ENCODE data around the gene DCUN1D2.

DCUN1D2 gene

DNA sequence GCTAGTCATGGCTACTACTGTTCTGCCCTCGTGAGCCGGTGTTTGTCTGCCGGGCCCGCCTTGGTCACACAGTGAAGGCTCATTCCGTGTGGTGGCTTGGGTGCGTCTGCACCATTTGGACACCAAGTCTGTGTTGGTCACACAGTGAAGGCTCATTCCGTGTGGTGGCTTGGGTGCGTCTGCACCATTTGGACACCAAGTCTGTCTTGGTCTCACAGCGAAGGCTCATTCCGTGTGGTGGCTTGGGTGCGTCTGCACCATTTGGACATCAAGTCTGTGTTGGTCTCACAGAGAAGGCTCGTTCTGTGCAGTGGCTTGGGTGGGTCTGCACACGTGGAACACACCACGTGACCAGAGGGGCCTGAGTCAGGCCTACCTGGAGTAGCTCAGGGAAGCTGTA, 29.0 kb upstream of the DCUN1D2 start:
- DNase-seq (ENCODE audit: low spot score): no peak

DNA sequence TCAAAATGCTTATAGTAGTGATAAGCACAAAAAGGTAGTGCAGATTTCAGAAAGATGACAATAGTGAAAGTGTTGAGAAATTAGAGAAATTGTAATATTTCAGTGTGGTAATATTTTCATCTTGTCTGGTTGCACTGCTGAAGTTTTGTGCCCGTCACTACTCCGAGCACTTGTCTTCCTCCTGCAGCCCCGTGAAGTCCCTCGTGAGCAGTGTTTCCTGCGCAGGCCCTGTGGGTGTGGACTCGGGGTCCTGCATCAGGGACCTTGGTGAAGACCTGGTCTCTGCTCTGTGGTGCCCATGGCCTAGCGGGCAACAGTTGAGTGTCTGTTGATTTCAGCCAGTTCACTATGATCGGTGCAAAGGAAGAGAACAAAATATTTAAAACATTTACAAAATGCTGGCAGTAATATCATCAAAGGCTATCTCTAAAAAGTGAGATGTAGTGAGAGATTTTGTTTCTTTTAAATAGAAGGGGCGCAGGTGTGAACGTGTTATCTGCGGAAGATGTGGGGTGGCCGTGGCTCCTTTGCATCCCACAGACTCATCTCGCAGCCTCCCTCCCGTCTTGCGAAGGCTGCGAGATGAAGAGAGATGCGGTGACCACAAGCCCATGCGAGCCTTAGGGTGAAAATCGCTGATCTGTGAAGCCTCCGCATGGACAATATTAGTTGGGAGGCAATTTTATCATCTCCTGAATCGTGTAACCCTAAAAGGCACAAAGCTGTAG, 27.7 kb upstream of the DCUN1D2 start:
- DNase-seq (ENCODE audit: low spot score): no peak

DNA sequence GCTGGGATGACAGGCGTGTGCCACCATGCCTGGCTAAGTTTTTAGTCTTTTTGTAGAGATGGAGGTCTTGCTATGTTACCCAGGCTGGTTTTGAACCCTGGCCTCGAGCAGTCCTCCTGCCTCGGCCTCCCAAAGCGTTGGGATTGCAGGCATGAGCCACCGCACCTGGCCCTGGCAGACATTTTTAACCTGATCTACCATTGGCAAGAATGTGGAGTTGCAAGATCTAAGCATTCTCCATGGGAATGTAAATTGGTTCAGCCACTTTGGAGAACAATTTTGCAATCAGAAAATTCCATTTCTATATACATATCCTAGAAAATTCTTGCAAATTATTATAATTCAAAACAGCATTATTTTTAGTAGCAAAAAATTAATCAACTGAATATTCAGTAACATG, 24.3 kb upstream of the DCUN1D2 start:
- DNase-seq (ENCODE audit: low spot score): no peak

DNA sequence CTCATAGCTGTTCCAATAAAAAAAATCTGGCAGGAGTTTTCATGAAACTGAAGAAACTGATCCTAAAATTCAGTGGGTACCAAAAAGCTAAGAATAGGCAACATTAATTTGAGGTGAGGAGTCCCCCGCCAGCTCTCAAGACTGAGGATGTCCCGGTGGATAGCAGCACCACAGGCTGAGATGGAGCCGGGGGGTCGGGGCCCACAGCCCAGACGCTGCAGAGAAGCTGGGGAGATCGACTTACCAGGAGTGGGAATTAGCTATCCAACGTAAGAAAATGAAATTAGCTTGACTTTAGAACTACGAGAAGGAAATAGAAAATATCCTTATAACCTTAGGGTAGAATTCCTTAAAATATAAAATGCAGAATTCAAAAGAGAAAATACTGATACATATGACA, 23.2 kb upstream of the DCUN1D2 start:
- DNase-seq (ENCODE audit: low spot score): no peak

DNA sequence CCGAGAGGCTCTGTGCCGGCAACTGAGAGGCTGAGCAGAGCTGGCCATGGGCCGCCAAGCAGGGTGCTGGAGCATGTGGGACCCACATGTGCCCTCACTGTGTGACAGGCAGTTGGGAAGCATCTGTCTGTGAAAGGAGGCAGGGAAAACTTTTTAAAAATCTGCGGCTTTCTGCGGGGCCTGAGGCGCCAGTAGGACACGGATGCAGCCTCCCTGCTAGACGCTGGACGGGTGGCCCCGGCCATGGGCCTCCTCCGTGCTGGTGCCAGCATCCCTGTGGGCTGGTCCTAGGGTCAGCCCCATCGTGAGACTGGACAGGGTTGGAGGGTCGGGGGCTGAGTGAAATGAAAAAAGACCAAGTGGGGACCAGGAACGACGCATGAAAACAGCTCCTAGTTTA, 20.9 kb upstream of the DCUN1D2 start:
- DNase-seq (ENCODE audit: low spot score): no peak

DNA sequence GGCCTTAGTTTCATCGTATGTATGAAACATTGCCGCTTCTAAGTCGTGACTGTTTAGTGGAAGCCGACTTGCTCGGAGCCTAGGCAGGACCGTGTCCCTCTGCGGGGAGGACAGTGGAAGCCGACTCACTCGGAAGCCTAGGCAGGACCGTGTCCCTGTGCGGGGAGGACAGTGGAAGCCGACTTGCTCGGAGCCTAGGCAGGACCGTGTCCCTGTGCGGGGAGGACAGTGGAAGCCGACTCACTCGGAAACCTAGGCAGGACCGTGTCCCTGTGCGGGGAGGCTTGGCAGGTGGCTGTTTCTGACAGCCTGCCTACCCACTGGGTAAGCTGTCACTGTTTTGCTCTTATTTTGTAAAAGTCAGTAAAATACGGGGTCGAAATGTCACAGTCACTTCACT, 20.4 kb upstream of the DCUN1D2 start:
- DNase-seq (ENCODE audit: low spot score): no peak

DNA sequence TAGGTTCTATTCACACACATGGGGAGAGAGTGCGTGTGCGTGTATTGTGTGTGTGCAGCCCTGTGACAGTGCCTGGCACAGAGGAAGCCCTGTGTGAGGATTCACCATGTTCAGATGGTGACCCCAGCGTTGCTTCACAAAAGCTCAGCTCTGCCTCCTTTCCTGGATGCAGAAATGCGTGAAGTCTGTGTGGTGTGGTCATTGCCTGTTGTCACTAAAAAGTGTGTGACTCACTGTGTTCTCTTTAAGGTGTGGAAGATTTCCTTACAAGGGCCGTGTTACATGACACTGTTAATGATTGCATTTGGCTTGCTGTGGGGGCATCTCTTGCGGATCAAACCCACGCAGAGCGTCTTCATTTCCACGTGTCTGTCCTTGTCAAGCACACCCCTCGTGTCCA, 19.5 kb upstream of the DCUN1D2 start:
- no peak for DNase-seq (ENCODE audit: low spot score)

DNA sequence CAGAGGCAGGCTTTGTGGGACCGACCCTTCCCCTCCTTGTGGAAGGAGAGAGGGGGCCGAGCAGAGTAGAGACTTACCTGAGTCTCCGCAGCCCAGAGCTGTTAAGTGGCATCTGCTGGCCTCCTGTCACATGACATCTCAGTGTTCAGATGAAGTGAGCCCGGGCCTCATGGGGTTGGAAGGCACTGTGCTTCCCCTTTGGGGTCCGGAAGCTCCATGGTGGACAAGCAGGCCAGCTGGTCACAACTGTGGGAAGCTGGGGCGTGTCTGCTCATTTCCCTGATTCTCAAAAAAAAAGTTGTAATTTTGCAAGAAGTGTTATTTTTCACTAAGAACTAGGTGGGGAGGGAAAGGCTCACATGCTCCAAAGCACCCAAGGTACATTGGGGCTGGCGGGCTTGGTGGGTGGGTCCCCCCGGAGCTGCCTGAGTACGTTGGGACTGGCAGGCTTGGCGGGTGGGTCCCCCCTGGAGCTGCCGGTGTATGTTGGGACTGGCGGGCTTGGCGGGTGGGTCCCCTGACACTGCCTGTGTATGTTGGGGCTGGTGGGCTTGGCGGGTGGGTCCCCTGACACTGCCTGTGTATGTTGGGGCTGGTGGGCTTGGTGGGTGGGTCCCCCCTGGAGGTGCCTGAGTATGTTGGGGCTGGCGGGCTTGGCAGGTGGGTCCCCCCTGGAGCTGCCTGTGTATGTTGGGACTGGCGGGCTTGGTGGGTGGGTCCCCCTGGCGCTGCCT, 18.2 kb upstream of the DCUN1D2 start:
- DNase-seq (ENCODE audit: low spot score): no peak

DNA sequence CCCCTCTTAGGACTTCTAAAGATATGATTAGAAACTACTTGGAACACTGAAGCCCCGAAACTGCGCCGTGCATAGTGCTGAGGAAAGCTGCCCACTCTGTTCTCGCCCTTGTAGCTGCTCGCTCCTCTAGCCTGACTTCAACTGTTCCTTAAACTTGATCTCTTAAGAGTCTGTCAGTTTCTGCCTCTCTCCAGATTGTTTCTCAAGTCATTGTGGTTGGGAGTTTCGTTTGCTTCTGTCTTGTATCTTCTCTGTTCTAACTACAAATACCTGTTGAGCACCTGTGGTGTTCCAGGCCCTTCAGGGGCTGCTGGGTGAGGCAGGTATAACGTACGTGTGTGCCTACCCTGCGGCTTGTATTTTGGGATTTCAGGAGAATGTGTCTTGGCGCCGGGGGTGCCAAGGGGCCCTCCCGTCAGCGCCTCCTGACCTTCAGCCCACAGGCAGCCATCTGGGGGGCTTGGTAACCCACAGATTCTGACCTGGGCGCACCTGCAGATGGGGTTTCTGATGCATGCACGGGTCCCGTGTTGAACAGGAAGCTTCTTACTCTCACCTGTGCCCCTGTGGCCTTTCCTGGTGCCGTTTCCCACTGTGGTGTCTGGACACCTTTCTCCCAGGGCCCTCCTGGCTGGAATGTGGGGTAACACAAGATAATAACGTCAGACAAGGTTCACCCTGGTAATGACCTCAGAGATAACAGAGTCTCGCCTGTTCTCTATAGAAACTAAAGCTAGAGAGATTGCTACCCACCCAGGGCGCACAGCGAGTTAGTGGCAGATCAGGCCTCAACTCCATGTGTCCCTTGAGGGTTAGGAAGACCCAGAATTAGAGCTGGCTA, 17.2 kb upstream of the DCUN1D2 start:
- DNase-seq (ENCODE audit: low spot score): no peak

DNA sequence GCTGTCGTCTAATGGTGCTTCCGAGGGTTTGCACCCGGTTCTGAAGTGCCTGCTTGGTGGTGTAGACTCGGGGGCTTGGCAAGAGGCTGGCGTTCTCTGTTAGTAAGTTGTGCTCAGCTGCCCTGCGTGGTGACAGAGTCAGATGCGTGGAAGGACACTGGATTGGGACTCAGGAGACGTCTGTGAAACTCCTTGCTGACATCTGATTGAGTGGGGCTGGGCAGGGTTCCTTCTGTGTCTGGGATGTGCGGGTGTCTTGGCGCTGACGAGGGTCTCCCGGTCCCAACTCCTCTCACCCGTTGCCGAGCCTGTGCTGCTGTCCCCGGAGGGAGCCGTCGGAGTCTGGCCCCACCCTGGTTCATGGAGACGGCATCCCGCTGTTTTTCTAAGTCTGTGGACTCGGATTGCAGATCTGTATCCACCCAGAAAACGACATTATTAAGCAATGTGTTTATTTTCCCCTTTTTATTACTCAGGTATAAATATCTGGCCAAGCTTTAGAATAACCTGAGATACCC, 16.4 kb upstream of the DCUN1D2 start:
- no peak for DNase-seq (ENCODE audit: low spot score)

DNA sequence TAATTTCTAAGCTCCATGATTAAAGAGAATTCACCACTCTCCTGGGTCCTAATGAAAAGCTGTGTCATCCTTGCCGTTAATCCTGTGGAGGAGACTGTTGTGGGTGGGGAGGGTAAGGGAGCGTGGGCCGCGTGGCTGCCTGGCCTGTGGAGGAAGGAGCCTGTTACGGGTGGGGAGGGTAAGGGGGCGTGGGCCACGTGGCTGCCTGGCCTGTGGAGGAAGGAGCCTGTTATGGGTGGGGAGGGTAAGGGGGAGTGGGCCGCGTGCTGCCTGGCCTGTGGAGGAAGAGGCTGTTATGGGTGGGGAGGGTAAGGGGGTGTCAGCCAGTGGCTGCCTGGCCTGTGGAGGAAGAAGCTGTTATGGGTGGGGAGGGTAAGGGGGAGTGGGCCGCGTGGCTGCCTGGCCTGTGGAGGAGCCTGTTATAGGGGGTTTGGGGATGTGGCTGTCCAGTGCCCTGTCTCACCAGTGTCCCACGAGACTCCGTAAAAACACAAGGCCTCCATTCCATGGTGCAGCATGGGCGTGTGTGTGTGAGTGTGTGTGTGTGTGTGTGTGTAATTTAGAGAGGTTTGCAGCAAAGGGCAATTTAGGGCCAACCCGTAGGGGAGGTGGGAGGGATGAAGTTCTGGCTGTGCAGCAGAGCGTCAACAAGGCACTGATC, 15.6 kb upstream of the DCUN1D2 start:
- DNase-seq (ENCODE audit: low spot score): no peak

DNA sequence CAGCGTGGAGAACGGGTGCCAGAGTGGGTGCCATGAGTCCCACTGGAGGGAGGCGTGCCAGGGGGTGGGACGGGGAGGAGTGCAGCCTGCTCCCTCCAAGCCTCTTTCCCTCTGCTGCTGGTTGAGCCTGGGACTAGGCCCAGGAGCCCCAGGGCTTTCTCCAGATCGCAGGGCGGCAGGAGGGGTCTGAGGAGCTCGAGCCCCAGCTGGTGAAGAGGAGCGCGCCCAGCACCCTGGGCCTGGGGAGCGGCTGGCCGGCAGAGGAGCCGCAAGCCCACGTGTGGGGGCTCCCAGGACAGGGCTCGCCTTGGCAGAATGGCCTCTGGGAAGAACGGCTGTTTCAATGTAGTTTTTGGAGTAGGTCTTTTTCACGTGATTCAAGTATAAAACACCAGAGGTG, 12.2 kb upstream of the DCUN1D2 start:
- no peak for DNase-seq (ENCODE audit: low spot score)

DNA sequence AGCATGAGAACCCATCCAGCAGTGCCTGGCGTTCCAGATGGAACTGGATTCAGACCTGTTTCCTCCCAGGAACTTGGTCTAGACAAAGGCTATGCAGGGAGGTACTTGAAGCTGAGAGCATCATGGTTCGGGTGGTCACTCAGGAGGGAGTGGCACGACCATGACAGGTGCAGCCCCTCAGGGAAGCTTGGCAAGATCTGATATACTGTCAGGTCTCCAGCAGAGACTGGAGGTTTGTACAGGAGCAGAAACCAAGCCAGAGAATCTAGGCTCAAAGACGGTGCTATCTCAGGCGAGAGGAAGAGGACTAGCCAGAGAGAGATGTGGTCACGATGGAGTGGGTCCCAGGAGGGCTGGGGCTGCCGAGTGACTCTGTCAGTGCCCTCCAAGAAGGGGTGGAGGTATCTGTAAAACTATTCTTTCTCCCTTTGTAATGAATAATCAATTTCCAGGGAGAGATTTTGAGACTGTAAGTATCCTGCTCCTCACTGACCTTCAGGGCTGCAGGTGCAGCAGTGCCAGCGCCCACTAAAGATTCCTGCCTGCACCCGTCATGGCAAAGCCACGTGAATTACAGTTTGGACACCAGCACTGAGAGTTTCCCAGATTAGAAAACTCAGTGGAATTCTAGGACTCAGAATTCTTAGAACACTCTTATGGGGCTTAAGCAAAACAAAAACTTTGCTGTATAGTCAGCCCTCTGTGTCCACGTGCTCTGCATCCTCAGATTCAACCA, 10.2 kb upstream of the DCUN1D2 start:
- DNase-seq (ENCODE audit: low spot score): no peak

DNA sequence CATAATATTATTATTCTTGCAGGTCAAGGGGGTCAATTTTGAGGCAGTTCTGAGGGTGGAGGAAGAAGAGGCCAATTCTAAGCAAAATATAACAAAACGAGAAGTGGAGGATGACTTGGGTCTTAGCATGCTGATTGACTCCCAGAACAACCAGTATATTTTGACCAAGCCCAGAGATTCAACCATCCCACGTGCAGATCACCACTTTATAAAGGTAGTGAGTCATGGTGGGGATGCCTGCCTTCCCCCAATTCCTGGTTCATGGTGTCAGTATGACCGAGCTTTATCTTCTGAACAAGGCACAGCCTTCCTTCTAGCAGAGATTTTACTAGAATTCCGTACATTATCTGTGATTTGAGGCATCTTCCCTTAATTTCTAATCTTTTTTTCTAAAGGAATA, 9.4 kb upstream of the DCUN1D2 start:
- DNase-seq (ENCODE audit: low spot score): no peak

DNA sequence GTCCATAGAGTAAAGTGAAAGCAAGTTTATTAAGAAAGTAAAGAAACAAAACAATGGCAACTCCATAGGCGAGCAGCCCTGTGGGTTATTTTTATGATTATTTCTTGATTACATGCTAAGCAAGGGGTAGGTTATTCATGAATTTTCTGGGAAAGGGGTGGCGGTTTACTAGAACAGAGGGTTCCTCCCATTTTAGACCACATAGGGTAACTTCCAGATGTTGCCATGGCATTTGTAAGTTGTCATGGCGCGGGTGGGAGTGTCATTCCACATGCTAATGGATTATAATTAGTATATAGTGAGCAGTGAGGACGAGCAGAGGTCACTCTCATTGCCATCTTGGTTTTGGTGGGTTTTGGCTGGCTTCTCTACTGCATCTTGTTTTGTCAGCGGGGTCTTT, 8.4 kb upstream of the DCUN1D2 start:
- no peak for DNase-seq (ENCODE audit: low spot score)

DNA sequence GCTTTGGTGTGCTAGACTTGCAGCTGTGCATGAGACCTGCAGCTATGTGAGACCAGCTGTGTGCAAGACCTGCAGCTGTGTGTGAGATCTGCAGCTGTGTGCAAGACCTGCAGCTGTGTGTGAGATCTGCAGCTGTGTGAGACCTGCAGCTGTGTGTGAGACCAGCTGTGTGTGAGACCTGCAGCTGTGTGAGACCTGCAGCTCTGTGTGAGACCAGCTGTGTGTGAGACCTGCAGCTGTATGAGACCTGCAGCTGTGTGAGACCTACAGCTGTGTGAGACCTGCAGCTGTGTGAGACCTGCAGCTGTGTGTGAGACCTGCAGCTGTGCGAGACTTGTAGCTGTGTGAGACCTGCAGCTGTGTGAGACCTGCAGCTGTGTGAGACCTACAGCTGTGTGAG, 6.7 kb upstream of the DCUN1D2 start:
- no peak for DNase-seq (ENCODE audit: low spot score)

DNA sequence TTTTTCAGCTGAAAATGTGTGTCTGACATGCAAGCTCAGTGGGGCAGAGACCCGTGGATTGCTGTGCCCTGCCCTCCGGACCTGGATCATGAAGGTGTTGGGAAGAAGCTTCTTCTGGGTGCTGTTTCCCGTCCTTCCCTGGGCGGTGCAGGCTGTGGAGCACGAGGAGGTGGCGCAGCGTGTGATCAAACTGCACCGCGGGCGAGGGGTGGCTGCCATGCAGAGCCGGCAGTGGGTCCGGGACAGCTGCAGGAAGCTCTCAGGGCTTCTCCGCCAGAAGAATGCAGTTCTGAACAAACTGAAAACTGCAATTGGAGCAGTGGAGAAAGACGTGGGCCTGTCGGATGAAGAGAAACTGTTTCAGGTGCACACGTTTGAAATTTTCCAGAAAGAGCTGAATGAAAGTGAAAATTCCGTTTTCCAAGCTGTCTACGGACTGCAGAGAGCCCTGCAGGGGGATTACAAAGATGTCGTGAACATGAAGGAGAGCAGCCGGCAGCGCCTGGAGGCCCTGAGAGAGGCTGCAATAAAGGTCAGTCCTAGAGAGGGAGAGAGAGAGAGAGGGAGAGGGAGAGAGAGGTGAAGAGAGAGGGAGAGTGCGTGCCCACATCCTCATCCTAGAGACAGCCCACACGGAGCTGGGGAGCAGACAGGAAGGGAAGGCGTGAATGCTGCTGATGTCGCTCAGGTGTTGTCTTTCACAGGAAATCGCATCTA, 5.1 kb upstream of the DCUN1D2 start:
- DNase-seq (ENCODE audit: low spot score): no peak

DNA sequence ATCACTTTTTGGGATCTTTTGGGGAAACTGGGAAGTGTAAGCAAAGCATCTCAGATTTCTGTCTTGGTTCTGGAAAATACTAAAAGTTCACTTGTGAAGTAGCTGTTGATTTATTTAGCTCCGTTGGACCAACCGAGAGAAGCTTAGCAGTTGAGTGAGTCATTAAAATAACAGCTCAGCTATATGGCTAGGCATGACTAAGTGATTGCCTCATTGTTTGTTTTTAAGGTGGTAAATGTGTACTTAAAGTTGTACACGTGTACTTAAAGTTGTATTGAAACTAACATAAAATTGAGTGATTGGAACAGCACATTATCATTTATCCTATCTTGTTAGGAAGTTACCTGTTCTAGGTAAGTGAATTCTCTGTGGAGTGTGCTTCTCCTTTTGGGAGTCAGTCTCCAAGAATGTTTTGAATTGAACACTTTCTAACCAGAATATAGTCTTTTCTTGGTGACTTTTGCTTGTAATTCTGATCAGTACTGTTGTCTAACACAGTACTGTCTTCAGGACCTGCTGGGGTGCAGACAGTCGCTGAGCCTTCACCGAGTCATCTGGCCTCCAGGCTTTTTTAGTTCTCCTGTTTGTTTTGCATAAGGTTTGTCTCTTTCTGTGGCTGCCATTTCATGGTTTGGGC, 2.9 kb upstream of the DCUN1D2 start:
- no peak for DNase-seq (ENCODE audit: low spot score)

DNA sequence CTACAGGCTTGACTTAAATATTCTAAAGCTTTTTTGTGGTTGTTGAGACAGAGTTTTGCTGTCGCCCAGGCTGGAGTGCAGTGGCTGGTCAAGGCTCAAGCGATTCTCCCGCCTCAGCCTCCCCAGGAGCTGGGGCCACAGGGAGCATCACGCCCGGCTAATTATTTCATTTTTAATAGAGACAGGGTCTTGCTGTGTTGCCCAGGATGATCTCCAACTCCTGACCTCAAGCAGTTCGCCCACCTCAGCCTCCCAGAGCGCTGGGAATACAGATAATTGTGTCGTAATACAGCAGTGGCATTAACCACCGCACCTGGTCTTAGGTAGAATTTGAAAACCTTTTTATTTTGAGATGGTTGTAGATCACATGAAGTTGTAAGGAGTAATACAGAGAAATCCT, 1.5 kb upstream of the DCUN1D2 start:
- no peak for DNase-seq (ENCODE audit: low spot score)

DNA sequence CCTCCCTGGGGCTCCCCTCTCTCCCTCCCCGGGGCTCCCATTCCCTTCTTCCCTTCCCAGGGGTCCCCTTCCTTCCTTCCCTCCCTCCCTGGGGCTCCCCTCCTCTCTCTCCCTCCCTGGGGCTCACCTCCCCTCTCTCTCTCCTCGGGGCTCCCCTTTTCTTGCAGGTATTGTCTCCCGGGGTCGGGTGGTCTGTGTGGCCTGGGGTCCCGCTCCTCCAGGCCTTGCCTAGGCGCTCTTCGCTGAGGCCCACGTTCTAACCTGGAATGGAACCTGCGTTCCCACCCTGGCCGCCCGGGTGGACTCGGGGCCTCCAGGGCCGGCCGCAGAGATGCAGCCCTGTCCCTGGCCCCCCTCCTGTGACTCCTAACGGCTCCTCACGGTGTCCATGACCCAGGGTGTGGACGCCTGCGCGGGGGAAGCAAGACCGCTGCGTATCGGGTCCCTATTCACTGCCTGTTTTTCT, 940 bp upstream of the DCUN1D2 start:
- DNase-seq (ENCODE audit: low spot score): no peak

All from CD4-positive, alpha-beta T cell treated with Interleukin-6 at 100 ng/mL for 8 hours (primary cell).